GM18526 (cell line): ENCODE results near the gene FAM193B.

Experiments used
- POLR2A ChIP-seq: IDR thresholded peaks from 3 replicates; pipeline ENCODE4 v1.6.1; 2011; ENCODE audit not compliant: insufficient read length; ENCODE audit errors: extremely low read depth

FAM193B gene

GRCh38 chr5:177511796-177512675 is 42.3 kb downstream of the FAM193B start:
- no peak for TF ChIP-seq POLR2A

GRCh38 chr5:177511181-177511580 is 43.2 kb downstream of the FAM193B start:
- TF ChIP-seq POLR2A = no peak

GRCh38 chr5:177510567-177511053 is 43.8 kb downstream of the FAM193B start:
- TF ChIP-seq POLR2A = peak; percentile 40

GRCh38 chr5:177509991-177510566 is 44.3 kb downstream of the FAM193B start:
- peak; percentile 42 for TF ChIP-seq POLR2A

- TF ChIP-seq POLR2A = peak; percentile 52
These were observed 44.9 kb downstream of the FAM193B start, which contains the start of gene DOK3 for GRCh38 chr5:177509381-177509951. TSS of gene DOK3 (minus strand) at chr5:177509826. CDS start at chr5:177509540, 286 bp downstream.

- peak; percentile 71 for TF ChIP-seq POLR2A
These were observed 45.5 kb downstream of the FAM193B start for GRCh38 chr5:177508837-177509236.

GRCh38 chr5:177508221-177508611 is 46.1 kb downstream of the FAM193B start:
- peak; percentile 21 for TF ChIP-seq POLR2A

GRCh38 chr5:177507596-177508220 is 46.7 kb downstream of the FAM193B start:
- no peak for TF ChIP-seq POLR2A

- TF ChIP-seq POLR2A = no peak
These were observed 47.2 kb downstream of the FAM193B start for GRCh38 chr5:177507165-177507564.

- TF ChIP-seq POLR2A = no peak
These were observed 49.3 kb downstream of the FAM193B start for GRCh38 chr5:177505075-177505474.

- no peak for TF ChIP-seq POLR2A
These were observed 50.0 kb downstream of the FAM193B start for GRCh38 chr5:177504086-177505056.

- TF ChIP-seq POLR2A = no peak
These were observed 50.8 kb downstream of the FAM193B start for GRCh38 chr5:177503351-177504085.

- no peak for TF ChIP-seq POLR2A
These were observed 51.5 kb downstream of the FAM193B start for GRCh38 chr5:177502886-177503285.
